SU-DHL-6 (cell line): ENCODE measurements around the gene DNAJB8.

Experiments
- H2AFZ ChIP-seq: fragments of 200-600 bp; sonication (generic); 2 replicates; pipeline ENCODE4 v1.6.1; 2014; ENCODE audit warnings: low read depth, mild to moderate bottlenecking, moderate library complexity, mixed read lengths, antibody characterized with exemption, low read length; ENCODE audit not compliant: severe bottlenecking
- H3F3A ChIP-seq: fragments of 200-600 bp; shearing (Covaris generic); 2 replicates; pipeline ENCODE4 v1.6.0; 2016; ENCODE audit warnings: antibody characterized with exemption, mild to moderate bottlenecking; ENCODE audit not compliant: insufficient read depth
- H3K27ac ChIP-seq: fragments of 200-600 bp; sonication (generic); 2 replicates; pipeline ENCODE4 v1.5.1; 2016; ENCODE audit warnings: low read depth, mild to moderate bottlenecking, low read length, moderate library complexity, mixed read lengths
- H3K27me3 ChIP-seq: fragments of 200-600 bp; sonication (generic), shearing (Covaris generic); 2 replicates; pipeline ENCODE4 v1.6.0; 2014; ENCODE audit warnings: mild to moderate bottlenecking, low read length
- H3K36me3 ChIP-seq: fragments of 200-600 bp; sonication (generic); 2 replicates; pipeline ENCODE4 v1.6.1; 2014; ENCODE audit warnings: mild to moderate bottlenecking, low read length, mixed read lengths
- H3K4me2 ChIP-seq: fragments of 300-600, 200-600 bp; shearing (Covaris generic), sonication (generic); 2 replicates; pipeline ENCODE4 v1.6.0; 2014; ENCODE audit warnings: low read length, low read depth, mild to moderate bottlenecking; ENCODE audit not compliant: poor library complexity, severe bottlenecking
- H3K4me3 ChIP-seq: fragments of 200-600 bp; sonication (generic); 2 replicates; pipeline ENCODE4 v1.5.1; 2014; ENCODE audit warnings: antibody characterized with exemption, low read length, mild to moderate bottlenecking, mixed read lengths; ENCODE audit not compliant: insufficient read depth, poor library complexity, severe bottlenecking
- H3K79me2 ChIP-seq: fragments of 200-600 bp; sonication (generic); 2 replicates; pipeline ENCODE4 v1.6.1; 2014; ENCODE audit warnings: mild to moderate bottlenecking, low read length, moderate library complexity; ENCODE audit not compliant: insufficient read depth
- H3K9ac ChIP-seq: fragments of 200-600 bp; sonication (generic); 2 replicates; pipeline ENCODE4 v1.7.0; 2014; ENCODE audit warnings: mild to moderate bottlenecking, low read length
- H3K9me2 ChIP-seq: fragments of 200-600 bp; sonication (generic); replicated peaks from 2 replicates; pipeline ENCODE4 v1.6.1; 2014; ENCODE audit warnings: low read length; ENCODE audit not compliant: insufficient read depth
- H3K9me3 ChIP-seq: fragments of 200-600 bp; sonication (generic); 2 replicates; pipeline ENCODE4 v1.6.1; 2014; ENCODE audit warnings: low read length, mixed read lengths; ENCODE audit not compliant: insufficient read depth
- H4K20me1 ChIP-seq: fragments of 200-600 bp; sonication (generic); 2 replicates; pipeline ENCODE4 v1.6.1; 2014; ENCODE audit warnings: low read depth, mild to moderate bottlenecking, antibody characterized with exemption, low read length, moderate library complexity, mixed read lengths
- EZH2phosphoT487 ChIP-seq: fragments of 200-600 bp; sonication (generic), shearing (Covaris generic); conservative IDR thresholded peaks from 2 replicates; pipeline ENCODE4 v1.6.1; 2018; ENCODE audit warnings: mild to moderate bottlenecking, antibody characterized with exemption, low read length, moderate library complexity, mixed read lengths
- TF ChIP-seq, protein P1 (sequence below): fragments of 200-600 bp; sonication (generic); IDR thresholded peaks from one replicate; pipeline ENCODE4 v1.5.1; 2017; ENCODE audit warnings: antibody characterized with exemption, mild to moderate bottlenecking, low read length, moderate library complexity; ENCODE audit not compliant: insufficient read depth, poor library complexity, severe bottlenecking

Gene DNAJB8

DNA sequence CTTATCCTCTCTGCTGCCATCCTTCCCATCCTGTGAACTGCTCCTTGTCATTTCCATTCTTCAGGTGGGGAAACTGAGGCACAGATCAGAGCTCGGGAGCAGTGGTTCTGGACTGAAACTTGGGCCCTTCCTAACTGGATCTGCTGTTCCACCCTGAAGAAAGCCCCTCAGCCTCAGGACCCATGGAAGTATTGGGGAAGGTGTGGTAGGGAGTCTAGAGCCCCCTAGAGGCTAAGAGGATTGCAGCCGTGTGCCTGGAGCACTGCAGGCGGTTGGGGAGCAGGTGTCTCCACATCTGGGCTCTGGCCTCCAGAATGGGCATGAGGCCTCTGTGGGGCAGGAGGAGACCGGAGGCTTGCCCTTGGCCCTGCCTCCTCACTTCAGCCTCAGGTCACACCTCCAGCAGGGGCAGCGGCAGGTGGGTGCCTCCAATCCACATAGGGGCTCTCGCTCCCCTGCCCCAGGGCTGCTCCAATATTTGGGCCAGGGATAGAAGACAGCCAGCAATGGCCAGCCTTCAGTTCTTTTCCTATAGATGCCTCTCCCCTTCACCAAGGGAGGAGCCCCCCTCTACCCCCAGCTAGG is 28.1 kb downstream of the DNAJB8 start:
- H3K27ac ChIP-seq, result no peak overlapping the region
- no peak overlapping the region for H3K9ac ChIP-seq
- H4K20me1 ChIP-seq, result no peaks in the 10 kb centered on the region
- no peaks in the 10 kb centered on the region for H3K79me2 ChIP-seq
- H3K9me2 ChIP-seq, result no peaks in the 10 kb centered on the region
- H2AFZ ChIP-seq, result no peak overlapping the region
- H3K4me2 ChIP-seq, result no peak overlapping the region
- no peaks in the 10 kb centered on the region for H3K36me3 ChIP-seq
- H3K4me3 ChIP-seq, result no peak overlapping the region
- no peaks in the 10 kb centered on the region for H3F3A ChIP-seq
- no peaks in the 10 kb centered on the region for H3K9me3 ChIP-seq
- TF ChIP-seq, protein P1, sequence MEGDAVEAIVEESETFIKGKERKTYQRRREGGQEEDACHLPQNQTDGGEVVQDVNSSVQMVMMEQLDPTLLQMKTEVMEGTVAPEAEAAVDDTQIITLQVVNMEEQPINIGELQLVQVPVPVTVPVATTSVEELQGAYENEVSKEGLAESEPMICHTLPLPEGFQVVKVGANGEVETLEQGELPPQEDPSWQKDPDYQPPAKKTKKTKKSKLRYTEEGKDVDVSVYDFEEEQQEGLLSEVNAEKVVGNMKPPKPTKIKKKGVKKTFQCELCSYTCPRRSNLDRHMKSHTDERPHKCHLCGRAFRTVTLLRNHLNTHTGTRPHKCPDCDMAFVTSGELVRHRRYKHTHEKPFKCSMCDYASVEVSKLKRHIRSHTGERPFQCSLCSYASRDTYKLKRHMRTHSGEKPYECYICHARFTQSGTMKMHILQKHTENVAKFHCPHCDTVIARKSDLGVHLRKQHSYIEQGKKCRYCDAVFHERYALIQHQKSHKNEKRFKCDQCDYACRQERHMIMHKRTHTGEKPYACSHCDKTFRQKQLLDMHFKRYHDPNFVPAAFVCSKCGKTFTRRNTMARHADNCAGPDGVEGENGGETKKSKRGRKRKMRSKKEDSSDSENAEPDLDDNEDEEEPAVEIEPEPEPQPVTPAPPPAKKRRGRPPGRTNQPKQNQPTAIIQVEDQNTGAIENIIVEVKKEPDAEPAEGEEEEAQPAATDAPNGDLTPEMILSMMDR, result peak; percentile 71
- no peak for TF ChIP-seq EZH2phosphoT487
- H3K27me3 ChIP-seq, result no peaks in the 10 kb centered on the region

DNA sequence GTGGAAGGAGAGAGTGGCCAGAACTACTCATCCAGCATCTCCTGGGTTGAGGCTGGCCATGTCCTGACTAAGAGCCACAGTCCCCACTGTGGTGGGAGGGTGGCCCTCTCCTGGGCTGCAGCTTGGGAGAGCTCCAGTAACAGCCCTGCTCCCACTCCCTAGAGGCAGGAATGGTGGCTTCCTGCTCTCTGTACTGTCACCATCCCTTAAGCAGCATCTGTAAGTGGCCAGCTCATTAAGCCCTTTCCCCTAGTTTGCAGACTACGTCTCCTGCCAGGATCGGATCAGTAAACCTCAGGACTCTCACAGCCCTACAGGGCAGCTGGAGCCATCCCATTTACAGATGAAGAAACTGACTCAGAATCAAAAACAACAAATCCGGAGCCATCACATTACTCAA is 30.5 kb downstream of the DNAJB8 start:
- no peak for TF ChIP-seq EZH2phosphoT487
- TF ChIP-seq, protein P1, result no peak
- H2AFZ ChIP-seq, result no peak overlapping the region
- no peaks in the 10 kb centered on the region for H4K20me1 ChIP-seq
- no peak overlapping the region for H3K4me2 ChIP-seq
- no peaks in the 10 kb centered on the region for H3K36me3 ChIP-seq
- H3K9ac ChIP-seq, result no peak overlapping the region
- no peaks in the 10 kb centered on the region for H3K79me2 ChIP-seq
- no peak overlapping the region for H3K4me3 ChIP-seq
- H3F3A ChIP-seq, result no peaks in the 10 kb centered on the region
- H3K27me3 ChIP-seq, result no peaks in the 10 kb centered on the region
- H3K27ac ChIP-seq, result no peak overlapping the region
- H3K9me3 ChIP-seq, result no peaks in the 10 kb centered on the region
- H3K9me2 ChIP-seq, result no peaks in the 10 kb centered on the region

DNA sequence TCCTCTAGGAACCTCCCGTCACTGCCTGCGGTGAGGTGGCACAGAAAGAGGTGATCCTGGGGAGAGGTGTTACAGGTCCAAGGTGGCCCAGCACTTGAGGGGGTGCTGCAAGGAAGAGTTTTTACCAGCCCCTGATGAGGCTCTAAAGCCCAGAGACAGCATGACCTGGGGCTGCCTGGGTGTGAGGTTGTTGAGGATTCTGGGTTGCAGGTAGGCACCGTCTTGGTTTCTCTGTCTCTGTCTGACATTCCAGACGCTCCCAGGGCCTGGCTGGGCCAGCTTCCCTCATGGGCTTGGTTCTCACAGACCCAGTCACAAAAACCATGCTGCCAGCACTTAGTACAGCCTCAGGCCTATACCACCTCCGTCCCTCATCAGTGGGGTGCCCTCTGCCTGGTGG is 31.1 kb downstream of the DNAJB8 start:
- Histone ChIP-seq H3K9me2 (no peaks in the 10 kb centered on the region), H3F3A (no peaks in the 10 kb centered on the region), H3K27ac (no peak overlapping the region), H3K9ac (no peak overlapping the region), H3K4me2 (no peak overlapping the region), H3K79me2 (no peaks in the 10 kb centered on the region), H3K27me3 (no peaks in the 10 kb centered on the region), H2AFZ (no peak overlapping the region), H3K4me3 (no peak overlapping the region), H4K20me1 (no peaks in the 10 kb centered on the region), H3K9me3 (no peaks in the 10 kb centered on the region), H3K36me3 (no peaks in the 10 kb centered on the region)
- TF ChIP-seq EZH2phosphoT487, result no peak
- TF ChIP-seq, protein P1, result no peak
